AG08395 (cell line): ENCODE data around the gene RNF17.

Experiments
- DNase-seq: peaks from one replicate; pipeline ENCODE4 v3.0.0; 2012; ENCODE audit warnings: mixed read lengths, low spot score

Gene RNF17

GRCh38 chr13:24899601-24900000, 135.6 kb downstream of the RNF17 start:
- no peak for DNase-seq

DNA sequence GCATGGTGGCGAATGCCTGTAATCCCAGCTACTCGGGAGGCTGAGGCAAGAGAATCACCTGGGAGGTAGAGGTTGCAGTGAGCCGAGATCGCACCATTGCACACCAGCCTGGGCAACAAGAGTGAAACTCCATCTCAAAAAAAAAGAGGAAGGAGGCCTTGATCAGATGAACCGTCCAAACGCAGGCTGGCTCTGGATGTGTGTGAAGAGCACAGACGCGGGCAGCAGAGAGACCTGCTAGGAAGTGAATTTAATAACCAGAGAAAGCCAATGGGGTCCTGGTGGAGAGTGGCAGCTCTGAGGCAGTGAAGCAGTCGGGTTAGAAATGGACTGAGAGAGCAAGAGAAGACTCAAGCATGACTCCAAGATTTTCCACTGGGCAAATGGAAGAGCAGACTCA, 136.5 kb downstream of the RNF17 start:
- no peak for DNase-seq

GRCh38 chr13:24905242-24905641, 141.3 kb downstream of the RNF17 start:
- DNase-seq, result no peak

GRCh38 chr13:24906268-24906667, 142.3 kb downstream of the RNF17 start:
- DNase-seq, result no peak

GRCh38 chr13:24910502-24911132, 146.6 kb downstream of the RNF17 start:
- DNase-seq, result no peak

DNA sequence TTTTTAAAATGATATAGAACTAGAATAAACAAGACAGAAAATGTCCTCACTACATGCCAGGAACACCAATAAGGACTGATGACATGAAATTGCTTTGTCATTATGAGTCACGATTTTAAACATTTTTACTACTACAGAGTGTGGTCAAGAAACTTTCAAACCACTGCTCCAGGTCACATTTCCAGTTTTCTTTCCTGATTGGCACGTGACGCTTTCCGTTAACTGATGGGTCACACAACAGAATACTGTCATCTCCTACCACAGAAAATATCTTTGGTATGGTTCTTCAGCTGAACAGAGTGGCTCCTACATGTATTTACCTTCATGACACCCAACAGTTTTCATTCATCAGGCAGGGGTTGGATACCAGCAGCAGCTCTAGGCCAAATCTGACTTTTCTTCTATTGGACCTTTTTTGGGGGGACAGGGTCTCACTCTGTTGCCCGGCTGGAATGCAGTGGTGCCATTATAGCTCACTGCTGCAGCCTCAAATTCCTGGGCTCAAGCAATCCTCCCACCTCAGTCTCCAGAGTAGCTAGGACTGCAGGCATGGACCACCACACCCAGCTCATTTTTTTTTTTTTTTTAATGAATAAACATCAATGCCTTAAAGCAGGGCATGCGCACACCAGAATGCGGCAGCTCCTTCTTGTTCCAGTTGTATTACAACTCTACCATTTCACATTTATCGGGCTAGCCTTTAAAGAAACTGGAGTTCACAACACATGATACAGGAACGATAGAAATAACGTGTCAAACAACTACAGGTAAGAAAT, 147.4 kb downstream of the RNF17 start:
- DNase-seq, result peak; percentile 37

GRCh38 chr13:24916464-24916863, 152.5 kb downstream of the RNF17 start:
- DNase-seq, result no peak

GRCh38 chr13:24921003-24921402, 157.0 kb downstream of the RNF17 start:
- no peak for DNase-seq

- no peak for DNase-seq
Measured at GRCh38 chr13:24921881-24922280, 157.9 kb downstream of the RNF17 start.

- peak; percentile 40 for DNase-seq
Measured at GRCh38 chr13:24922387-24922744, 158.4 kb downstream of the RNF17 start.

DNA sequence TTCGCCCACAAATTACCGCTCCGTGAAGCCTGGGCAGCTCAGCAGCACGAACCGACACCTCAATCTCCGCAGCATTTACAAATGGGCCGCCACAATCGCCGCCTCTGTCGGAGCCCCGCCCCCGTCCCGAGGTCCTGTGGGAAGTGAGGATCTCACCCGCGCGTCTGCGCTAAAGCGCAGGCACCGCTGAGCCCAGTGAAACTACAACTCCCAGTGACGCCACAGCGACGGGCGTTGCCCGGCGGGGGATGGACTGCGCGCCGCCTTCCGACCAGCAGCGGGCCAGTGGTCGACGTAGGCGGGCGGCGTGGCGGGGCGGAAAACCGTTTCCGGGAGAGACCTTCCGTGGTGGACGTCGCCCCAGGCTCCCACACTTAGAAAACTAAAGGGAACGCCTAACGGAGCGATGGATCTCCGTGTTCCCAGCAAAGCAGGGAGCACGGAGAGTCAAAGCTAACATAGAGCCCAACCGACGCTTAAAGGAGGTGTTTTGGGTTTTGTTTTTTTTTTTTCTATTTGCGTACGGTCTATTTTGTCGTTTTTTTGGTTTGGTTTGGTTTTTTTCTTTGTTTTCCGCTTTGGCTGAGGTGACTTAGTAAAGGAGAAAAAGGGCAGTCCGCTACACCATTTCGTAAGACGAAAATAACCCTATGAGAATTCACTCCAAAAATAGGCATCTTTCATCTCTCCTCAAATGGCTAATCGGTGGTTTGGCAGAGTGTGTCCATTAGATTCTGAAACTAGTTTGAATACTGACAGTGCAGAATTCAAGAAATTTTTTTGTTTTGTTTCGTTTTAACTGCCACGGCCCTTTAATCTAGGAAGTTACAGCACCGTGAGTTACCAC, 159.0 kb downstream of the RNF17 start:
- peak; percentile 97 for DNase-seq

DNA sequence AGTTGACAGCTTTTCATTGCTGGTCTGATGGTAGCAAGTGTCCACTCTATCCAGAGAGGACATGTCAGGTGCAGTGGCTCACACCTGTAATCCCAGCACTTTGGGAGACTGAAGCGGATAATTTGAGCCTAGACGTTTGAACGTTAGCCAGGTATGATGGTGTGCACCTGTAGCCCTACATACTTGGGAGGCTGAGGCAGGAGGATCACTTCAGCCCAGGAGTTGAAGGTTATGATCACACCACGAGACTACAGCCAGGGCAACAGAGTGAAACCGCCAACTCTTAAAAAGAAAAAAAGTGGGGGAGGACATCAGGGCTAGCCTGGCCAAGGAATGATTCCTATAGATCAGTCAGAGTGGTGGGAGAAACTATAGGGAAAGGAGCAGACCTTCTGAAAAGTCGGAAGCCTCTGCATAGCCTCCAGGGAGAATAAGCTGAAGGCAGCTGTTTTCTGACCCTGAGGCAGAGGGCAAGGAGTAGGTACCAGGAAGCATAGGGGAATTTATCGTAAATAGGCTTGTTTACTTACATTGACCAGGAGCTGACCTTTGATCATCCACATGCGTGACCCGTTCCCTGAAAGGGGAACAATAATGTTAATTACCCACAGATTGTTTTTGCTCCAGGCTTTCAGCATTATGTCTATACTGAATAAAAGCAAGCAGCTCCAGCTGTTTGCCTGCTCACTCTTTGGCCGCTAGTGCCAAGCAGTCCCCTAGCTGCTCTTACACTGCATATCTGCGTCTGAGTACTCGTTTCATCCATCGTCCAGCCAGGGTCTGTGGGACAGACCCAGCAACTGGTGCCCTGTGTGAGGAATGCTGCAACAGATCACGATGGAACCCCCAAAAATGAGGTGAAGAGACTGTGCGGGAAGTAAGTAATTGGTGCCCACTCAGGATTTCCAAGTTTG, 161.6 kb downstream of the RNF17 start:
- DNase-seq, result no peak

DNA sequence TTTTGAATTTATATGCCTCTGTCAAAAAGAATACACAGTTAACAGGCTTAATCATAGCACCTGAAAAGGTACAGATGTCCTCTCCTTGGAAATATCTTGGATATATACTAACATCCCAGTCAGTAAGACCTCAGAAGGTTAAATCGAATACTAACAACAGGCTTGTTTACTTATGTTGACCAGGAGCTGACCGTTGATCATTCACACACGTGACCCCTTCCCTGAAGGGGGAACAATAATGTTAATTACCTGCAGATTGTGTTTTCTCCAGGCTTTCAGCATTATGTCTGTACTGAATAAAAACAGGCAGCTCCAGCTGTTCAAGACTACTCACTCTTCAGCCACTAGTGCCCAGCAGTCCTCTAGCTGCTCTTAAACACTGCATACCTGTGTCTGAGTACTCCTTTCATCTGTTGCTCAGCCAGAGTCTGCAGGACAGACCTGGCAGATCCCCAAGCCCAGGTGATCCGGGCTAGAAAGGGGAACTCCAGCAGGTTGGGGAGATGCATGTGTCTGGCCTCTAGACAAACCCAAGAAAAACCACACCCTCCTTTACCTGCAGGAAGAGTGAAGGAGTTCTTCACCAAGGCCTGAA, 163.9 kb downstream of the RNF17 start:
- DNase-seq, result no peak

DNA sequence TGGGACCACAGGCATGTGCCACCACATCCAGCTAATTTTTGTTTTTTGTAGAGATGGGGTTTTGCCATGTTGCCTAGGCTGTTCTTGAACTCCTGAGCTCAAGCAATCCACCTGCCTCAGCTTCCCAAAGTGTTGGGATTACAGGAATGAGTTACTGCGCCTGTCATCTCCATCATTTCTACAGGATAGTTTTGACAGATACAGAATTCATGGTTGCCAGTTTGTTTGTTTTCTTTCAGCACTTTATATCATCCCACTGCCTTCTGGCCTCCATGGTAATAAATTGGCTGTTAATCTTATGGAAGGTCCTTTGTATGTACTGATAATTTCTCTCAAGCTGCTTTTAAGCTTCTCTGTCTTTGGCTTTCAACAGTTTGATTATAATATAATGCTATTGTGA, 165.2 kb downstream of the RNF17 start:
- DNase-seq, result no peak
